K562 (cell line): Measurements from ENCODE around the gene MAP2K7. TPM values are rescaled to one million over a fixed set of nuclear protein-coding genes. Genes with fewer than 3 reads are reported as not detected.

ENCODE experiments used
- CBX1 ChIP-seq: sonication (generic); IDR thresholded peaks from 2 replicates; pipeline ENCODE4 v1.6.1; 2016; ENCODE audit warnings: antibody characterized with exemption, low read depth, mild to moderate bottlenecking
- CREBBP ChIP-seq: IDR thresholded peaks from one replicate; pipeline ENCODE4 v1.6.1; 2012; ENCODE audit warnings: low read depth, mild to moderate bottlenecking, control low read depth, inconsistent platforms, low read length
- DNMT1 ChIP-seq: fragments of 450-650 bp; IDR thresholded peaks from 2 replicates; pipeline ENCODE4 v1.6.1; 2016; ENCODE audit warnings: antibody characterized with exemption, mild to moderate bottlenecking
- ETV6 ChIP-seq, 3 experiments: fragments of 150-350 bp in 1 of 3; sonication (generic) in 1 of 3; formaldehyde crosslinking in 1 of 3; IDR thresholded peaks; 2 replicates each; pipeline versions ENCODE4 v1.6.1 to v1.8.0; 2014 to 2022; ENCODE audit warnings: borderline replicate concordance in 2 of 3, low read depth in 2 of 3, antibody characterized with exemption in 1 of 3, low read length in 1 of 3, mild to moderate bottlenecking in 1 of 3, missing genetic modification reagents in 1 of 3
- MAFK ChIP-seq: IDR thresholded peaks from 2 replicates; pipeline ENCODE4 v1.6.1; 2011; ENCODE audit warnings: low read length, improper control_type of control experiment
- NBN ChIP-seq: fragments of 450-650 bp; IDR thresholded peaks from 2 replicates; pipeline ENCODE4 v1.6.1; 2016; ENCODE audit warnings: low read depth, mild to moderate bottlenecking
- NFE2 ChIP-seq: IDR thresholded peaks from 2 replicates; pipeline ENCODE4 v1.6.1; 2014; ENCODE audit warnings: antibody characterized with exemption, low read depth
- OTX1 ChIP-seq: fragments of 450-650 bp; formaldehyde crosslinking; IDR thresholded peaks from 2 replicates; pipeline ENCODE4 v1.4.0; 2022; ENCODE audit warnings: mild to moderate bottlenecking
- POLR2H ChIP-seq: IDR thresholded peaks from 2 replicates; pipeline ENCODE4 v1.6.1; 2016; ENCODE audit warnings: missing genetic modification characterization, low read depth, mild to moderate bottlenecking, control low read depth, missing compliant biosample characterization, moderate library complexity
- PTRF ChIP-seq: fragments of 450-650 bp; IDR thresholded peaks from 2 replicates; pipeline ENCODE4 v1.6.1; 2016; ENCODE audit warnings: mild to moderate bottlenecking, missing genetic modification characterization, missing compliant biosample characterization
- PURB ChIP-seq: sonication (generic); formaldehyde crosslinking; IDR thresholded peaks from 2 replicates; pipeline ENCODE4 v1.9.0; 2021; ENCODE audit warnings: low read depth, mild to moderate bottlenecking, missing genetic modification reagents
- polyA plus RNA-seq, 8 experiments: library from polyadenylated mRNA; depleted of rRNA in 4 of 8; stranded (reverse) in 5 of 8; unstranded in 3 of 8; fragments of >200 nt; fragmentation: Nextera tagmentation in 2 of 8; fragmentation: Illumina TruSeq in 1 of 8; extraction: Ambion mirVana in 2 of 8; extraction: Trizol in 1 of 8; gene quantifications; 2 replicates each; pipeline versions ENCODE4 v1.2.1 to v1.2.3, GENCODE V29; 2011 to 2014; ENCODE audit warnings: inconsistent platforms in 1 of 8, missing spikeins in 1 of 8
- total RNA-seq, 7 experiments: library from RNA; depleted of rRNA in 6 of 7; stranded (reverse); fragments of >200 nt in 6 of 7; fragmentation: Illumina TruSeq in 2 of 7; extraction: Trizol in 2 of 7; gene quantifications; 2 replicates each; pipeline versions ENCODE4 v1.2.1 to v1.2.3, GENCODE V29; 2011 to 2021; ENCODE audit warnings: low replicate concordance in 1 of 7
- TF ChIP-seq, protein P1 (sequence below), 3 experiments: fragments of 200-800 bp in 1 of 3; sonication (Bioruptor generic) in 1 of 3; sonication (generic) in 1 of 3; formaldehyde crosslinking in 1 of 3; IDR thresholded peaks; 2 replicates each; pipeline versions ENCODE4 v1.6.1 to v1.8.0; 2016 to 2022; ENCODE audit warnings: mild to moderate bottlenecking in 2 of 3, missing compliant biosample characterization in 2 of 3, missing genetic modification characterization in 2 of 3, missing genetic modification reagents in 1 of 3
- TF ChIP-seq, protein P2 (sequence below): fragments of 250-450 bp; sonication (Bioruptor Pico); IDR thresholded peaks from 2 replicates; pipeline ENCODE4 v1.5.0; 2022; ENCODE audit warnings: mild to moderate bottlenecking
- TF ChIP-seq, protein P3 (sequence below): fragments of 450-650 bp; IDR thresholded peaks from 2 replicates; pipeline ENCODE4 v1.6.1; 2016; ENCODE audit warnings: antibody characterized with exemption
- TF ChIP-seq, protein P4 (sequence below): fragments of 250-450 bp; sonication (Bioruptor Pico); IDR thresholded peaks from 2 replicates; pipeline ENCODE4 v1.4.0; 2020

The MAP2K7 gene
- total and polyA plus RNA-seq, 9 of the 15 experiments (the other 6 are each of a cell fraction or from before 2014, with no cell fraction given): 0.51 to 45.8 (median 14.1) TPM

DNA sequence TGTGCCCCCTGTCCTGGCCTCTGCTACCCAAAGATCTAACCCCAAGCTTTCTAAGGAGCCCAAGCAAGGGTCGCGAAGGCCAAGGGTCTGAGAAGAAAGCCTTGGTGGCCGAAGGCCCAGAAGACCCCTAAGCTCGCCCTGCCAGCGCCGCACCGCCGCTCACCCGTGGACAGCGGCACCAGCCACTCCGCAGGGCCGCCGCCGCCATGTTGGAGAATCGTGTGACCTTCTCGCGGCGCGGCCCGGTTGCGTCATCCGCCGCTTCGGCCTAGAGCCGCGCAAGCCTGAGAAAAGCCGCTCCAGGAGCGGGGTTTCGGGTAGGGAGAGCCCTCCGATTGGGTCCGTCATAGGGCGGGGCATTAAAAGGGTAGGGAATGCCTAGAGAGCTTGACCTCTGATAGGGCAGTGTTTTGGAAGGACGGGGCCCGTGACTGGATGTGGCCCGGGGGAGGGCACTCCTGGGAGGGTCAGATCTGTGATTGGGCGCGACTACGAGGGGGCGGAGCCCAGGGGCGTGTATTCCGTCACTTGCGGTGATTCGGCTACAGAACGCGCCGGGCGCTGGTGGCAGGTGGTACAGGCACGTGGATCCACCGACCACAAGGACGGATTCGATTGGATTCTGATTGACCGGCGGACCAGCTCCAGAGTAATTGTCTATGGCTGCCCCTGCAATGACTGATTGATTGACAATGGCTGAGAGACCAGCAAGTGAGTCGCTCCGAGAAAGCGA lies 39.9 kb downstream of the MAP2K7 start, which contains the start of gene TIMM44 (continued):
- TF ChIP-seq, protein P1, sequence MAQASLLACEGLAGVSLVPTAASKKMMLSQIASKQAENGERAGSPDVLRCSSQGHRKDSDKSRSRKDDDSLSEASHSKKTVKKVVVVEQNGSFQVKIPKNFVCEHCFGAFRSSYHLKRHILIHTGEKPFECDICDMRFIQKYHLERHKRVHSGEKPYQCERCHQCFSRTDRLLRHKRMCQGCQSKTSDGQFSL (CRISPR knock-in tag; IDR thresholded peaks at IDR 0.05): no peak
- TF ChIP-seq, protein P1 (tag; IDR thresholded peaks at IDR 0.05): no peak
- TF ChIP-seq POLR2H (tag) (peak; percentile 81), DNMT1 (no peak), PTRF (tag) (no peak), CREBBP (no peak), MAFK (peak; percentile 1; the same call in 1 of the 2 replicates), ETV6 (IDR thresholded peaks at IDR 0.05; ENCODE audit: borderline replicate concordance in 1 of 2, low read depth in 2 of 2, low read length in 1 of 2) (no peak), ETV6 (CRISPR knock-in tag; IDR thresholded peaks at IDR 0.05; ENCODE audit: borderline replicate concordance) (no peak), NBN (peak; percentile 16; the same call in 1 of the 2 replicates), PURB (CRISPR knock-in tag) (no peak), OTX1 (no peak), NFE2 (0 out of 2 replicates have a peak, but pooled peaks have one; percentile 2), CBX1 (peak; percentile 84)
- TF ChIP-seq, protein P2, sequence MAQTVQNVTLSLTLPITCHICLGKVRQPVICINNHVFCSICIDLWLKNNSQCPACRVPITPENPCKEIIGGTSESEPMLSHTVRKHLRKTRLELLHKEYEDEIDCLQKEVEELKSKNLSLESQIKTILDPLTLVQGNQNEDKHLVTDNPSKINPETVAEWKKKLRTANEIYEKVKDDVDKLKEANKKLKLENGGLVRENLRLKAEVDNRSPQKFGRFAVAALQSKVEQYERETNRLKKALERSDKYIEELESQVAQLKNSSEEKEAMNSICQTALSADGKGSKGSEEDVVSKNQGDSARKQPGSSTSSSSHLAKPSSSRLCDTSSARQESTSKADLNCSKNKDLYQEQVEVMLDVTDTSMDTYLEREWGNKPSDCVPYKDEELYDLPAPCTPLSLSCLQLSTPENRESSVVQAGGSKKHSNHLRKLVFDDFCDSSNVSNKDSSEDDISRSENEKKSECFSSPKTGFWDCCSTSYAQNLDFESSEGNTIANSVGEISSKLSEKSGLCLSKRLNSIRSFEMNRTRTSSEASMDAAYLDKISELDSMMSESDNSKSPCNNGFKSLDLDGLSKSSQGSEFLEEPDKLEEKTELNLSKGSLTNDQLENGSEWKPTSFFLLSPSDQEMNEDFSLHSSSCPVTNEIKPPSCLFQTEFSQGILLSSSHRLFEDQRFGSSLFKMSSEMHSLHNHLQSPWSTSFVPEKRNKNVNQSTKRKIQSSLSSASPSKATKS (CRISPR knock-in tag): no peak
- TF ChIP-seq, protein P3, sequence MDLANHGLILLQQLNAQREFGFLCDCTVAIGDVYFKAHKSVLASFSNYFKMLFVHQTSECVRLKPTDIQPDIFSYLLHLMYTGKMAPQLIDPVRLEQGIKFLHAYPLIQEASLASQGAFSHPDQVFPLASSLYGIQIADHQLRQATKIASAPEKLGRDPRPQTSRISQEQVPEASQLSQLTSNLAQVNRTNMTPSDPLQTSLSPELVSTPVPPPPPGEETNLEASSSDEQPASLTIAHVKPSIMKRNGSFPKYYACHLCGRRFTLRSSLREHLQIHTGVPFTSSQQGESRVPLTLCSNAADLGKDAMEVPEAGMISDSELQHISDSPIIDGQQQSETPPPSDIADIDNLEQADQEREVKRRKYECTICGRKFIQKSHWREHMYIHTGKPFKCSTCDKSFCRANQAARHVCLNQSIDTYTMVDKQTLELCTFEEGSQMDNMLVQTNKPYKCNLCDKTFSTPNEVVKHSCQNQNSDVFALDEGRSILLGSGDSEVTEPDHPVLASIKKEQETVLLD: no peak
- TF ChIP-seq, protein P4, sequence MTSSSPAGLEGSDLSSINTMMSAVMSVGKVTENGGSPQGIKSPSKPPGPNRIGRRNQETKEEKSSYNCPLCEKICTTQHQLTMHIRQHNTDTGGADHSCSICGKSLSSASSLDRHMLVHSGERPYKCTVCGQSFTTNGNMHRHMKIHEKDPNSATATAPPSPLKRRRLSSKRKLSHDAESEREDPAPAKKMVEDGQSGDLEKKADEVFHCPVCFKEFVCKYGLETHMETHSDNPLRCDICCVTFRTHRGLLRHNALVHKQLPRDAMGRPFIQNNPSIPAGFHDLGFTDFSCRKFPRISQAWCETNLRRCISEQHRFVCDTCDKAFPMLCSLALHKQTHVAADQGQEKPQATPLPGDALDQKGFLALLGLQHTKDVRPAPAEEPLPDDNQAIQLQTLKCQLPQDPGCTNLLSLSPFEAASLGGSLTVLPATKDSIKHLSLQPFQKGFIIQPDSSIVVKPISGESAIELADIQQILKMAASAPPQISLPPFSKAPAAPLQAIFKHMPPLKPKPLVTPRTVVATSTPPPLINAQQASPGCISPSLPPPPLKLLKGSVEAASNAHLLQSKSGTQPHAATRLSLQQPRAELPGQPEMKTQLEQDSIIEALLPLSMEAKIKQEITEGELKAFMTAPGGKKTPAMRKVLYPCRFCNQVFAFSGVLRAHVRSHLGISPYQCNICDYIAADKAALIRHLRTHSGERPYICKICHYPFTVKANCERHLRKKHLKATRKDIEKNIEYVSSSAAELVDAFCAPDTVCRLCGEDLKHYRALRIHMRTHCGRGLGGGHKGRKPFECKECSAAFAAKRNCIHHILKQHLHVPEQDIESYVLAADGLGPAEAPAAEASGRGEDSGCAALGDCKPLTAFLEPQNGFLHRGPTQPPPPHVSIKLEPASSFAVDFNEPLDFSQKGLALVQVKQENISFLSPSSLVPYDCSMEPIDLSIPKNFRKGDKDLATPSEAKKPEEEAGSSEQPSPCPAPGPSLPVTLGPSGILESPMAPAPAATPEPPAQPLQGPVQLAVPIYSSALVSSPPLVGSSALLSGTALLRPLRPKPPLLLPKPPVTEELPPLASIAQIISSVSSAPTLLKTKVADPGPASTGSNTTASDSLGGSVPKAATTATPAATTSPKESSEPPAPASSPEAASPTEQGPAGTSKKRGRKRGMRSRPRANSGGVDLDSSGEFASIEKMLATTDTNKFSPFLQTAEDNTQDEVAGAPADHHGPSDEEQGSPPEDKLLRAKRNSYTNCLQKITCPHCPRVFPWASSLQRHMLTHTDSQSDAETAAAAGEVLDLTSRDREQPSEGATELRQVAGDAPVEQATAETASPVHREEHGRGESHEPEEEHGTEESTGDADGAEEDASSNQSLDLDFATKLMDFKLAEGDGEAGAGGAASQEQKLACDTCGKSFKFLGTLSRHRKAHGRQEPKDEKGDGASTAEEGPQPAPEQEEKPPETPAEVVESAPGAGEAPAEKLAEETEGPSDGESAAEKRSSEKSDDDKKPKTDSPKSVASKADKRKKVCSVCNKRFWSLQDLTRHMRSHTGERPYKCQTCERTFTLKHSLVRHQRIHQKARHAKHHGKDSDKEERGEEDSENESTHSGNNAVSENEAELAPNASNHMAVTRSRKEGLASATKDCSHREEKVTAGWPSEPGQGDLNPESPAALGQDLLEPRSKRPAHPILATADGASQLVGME (CRISPR knock-in tag): 0 out of 2 replicates have a peak, but pooled peaks have one; percentile 74
